GM21576 (cell line): Measurements from ENCODE around the gene TBX5.

Experiments
- ATAC-seq: cut with Tn5 transposase; IDR thresholded peaks from one replicate; pipeline ENCODE4 v1.9.1; 2021; ENCODE audit warnings: mild to moderate bottlenecking, moderate library complexity; ENCODE audit not compliant: unreplicated experiment

Gene TBX5

GRCh38 chr12:114434341-114434740 is 28.4 kb upstream of the TBX5 start:
- no peak for ATAC-seq

GRCh38 chr12:114431902-114432301 is 26.0 kb upstream of the TBX5 start:
- no peak for ATAC-seq

GRCh38 chr12:114430306-114430705 is 24.4 kb upstream of the TBX5 start:
- no peak for ATAC-seq

- ATAC-seq, result no peak
These were observed 19.2 kb upstream of the TBX5 start for GRCh38 chr12:114425031-114425626.

GRCh38 chr12:114420944-114421335 is 15.0 kb upstream of the TBX5 start:
- ATAC-seq, result no peak

GRCh38 chr12:114420182-114420943 is 14.4 kb upstream of the TBX5 start:
- no peak for ATAC-seq

- no peak for ATAC-seq
These were observed 10.1 kb upstream of the TBX5 start for GRCh38 chr12:114416028-114416427.

- no peak for ATAC-seq
These were observed 9.6 kb upstream of the TBX5 start for GRCh38 chr12:114415525-114415868.

- no peak for ATAC-seq
These were observed 9.1 kb upstream of the TBX5 start for GRCh38 chr12:114414866-114415524.

- no peak for ATAC-seq
These were observed 8.3 kb upstream of the TBX5 start for GRCh38 chr12:114414031-114414865.

- no peak for ATAC-seq
These were observed 7.1 kb upstream of the TBX5 start for GRCh38 chr12:114412825-114413749.

- no peak for ATAC-seq
These were observed 6.4 kb upstream of the TBX5 start for GRCh38 chr12:114412307-114412706.

- ATAC-seq, result no peak
These were observed 5.3 kb upstream of the TBX5 start for GRCh38 chr12:114411071-114411837.

- ATAC-seq, result no peak
These were observed 4.1 kb upstream of the TBX5 start for GRCh38 chr12:114409852-114410600.

- no peak for ATAC-seq
These were observed 3.2 kb upstream of the TBX5 start for GRCh38 chr12:114408886-114409851.

- ATAC-seq, result no peak
These were observed 2.5 kb upstream of the TBX5 start for GRCh38 chr12:114408471-114408885.

- no peak for ATAC-seq
These were observed 2.0 kb upstream of the TBX5 start for GRCh38 chr12:114407842-114408411.
